IPS DF 19.7 (cell line): Measurements from ENCODE around the gene CHL1.

Experiments
- DNase-seq: peaks from one replicate; pipeline ENCODE4 v3.0.0-alpha.2; 2013; ENCODE audit warnings: low read depth, low spot score

Gene CHL1

GRCh38 chr3:394775-395174 is 198.2 kb downstream of the CHL1 start:
- no peak for DNase-seq

- DNase-seq = no peak
Observed at GRCh38 chr3:396293-396692, 199.7 kb downstream of the CHL1 start.

GRCh38 chr3:399647-400046 is 203.1 kb downstream of the CHL1 start:
- DNase-seq = no peak

DNA sequence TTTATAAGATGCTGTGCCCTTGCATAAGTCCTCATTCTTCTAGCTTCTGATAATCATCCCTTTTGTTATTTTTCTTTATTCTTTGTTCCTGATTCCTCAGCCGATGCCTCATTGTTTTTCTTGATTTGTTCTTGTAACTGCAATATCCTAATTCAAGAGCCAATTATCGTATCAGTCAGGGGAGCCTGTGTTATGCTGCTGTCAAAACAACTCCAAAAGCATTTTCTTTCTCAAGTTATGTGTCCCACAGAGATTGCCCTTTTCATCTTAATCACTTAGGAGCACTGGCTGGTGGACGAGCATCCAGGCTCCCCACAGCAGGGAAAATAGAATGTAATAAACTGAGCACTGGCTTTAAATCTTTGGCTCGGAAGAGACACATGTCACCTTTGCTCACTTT is 207.3 kb downstream of the CHL1 start:
- no peak for DNase-seq

DNA sequence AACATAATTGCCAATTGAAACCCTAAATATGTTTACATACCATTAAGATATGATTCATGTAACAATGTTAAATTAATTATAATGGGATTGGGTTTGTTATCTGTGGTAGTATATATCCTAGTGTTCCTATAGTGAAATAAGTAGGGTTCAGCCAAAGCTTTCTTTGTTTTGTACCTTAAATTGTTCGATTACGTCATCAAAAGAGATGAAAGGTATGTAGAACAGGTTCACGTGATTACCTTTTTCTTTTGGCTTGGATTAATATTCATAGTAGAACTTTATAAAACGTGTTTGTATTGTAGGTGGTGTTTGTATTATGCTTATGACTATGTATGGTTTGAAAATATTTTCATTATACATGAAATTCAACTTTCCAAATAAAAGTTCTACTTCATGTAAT is 212.4 kb downstream of the CHL1 start:
- DNase-seq = no peak

DNA sequence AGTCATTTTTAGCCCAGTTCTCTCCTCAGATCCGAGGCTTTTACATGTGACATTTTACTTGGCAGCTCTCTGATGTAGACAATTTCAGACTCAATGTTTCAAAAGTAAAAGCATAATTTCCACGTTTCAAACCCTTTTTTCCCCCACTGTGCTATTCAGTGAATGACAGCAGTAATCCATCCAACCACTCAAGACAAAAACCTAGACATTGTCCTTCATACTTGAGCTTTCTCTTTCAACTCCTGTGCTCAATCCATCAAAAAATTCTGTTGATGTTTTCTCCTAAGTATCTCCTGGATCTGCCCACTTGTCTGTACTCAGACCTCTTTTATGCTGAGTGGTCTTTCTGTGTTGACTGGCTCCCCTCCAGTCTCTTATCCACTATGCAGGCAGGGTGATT is 214.7 kb downstream of the CHL1 start:
- no peak for DNase-seq

DNA sequence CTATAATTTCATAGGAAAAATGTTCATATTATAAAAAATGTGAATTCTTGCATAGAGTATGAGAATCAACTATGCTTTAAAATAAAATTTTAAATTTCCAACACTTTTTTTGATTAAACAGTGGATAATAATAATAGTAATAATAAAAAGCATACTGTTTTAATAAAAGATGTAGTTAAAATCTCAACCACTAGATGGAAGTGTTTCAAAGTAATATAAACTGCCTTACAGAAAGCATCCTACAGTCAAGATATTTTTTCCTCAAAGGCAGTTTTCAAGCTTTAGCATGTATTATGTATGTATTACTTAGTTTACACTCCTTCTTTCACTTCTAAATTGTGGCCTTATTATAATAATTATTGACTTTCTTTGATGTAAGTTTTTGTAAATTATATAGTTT is 217.5 kb downstream of the CHL1 start:
- no peak for DNase-seq

GRCh38 chr3:418239-418929 is 221.8 kb downstream of the CHL1 start:
- no peak for DNase-seq

GRCh38 chr3:420584-420983 is 224.0 kb downstream of the CHL1 start:
- DNase-seq = no peak

GRCh38 chr3:425079-425478 is 228.5 kb downstream of the CHL1 start:
- no peak for DNase-seq

DNA sequence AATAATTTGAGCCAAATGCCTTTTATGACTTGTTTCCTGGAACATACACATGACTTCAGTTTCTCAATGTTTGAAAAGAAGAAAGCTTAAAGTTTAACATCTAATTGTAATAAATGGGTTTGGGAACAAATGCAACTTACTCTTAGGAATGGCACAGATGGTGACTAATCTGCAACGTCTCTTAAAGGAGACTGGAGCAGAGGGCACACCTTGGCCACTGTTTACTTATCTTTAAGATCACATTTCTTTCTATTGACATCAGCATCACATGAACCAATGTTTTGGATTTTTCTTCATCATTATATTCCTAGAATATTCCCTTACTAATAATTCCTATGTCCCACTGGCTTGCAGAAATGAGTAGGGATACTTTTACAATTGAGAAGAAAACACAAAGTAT is 229.5 kb downstream of the CHL1 start:
- no peak for DNase-seq

- DNase-seq = no peak
Observed at GRCh38 chr3:427128-427527, 230.6 kb downstream of the CHL1 start.

DNA sequence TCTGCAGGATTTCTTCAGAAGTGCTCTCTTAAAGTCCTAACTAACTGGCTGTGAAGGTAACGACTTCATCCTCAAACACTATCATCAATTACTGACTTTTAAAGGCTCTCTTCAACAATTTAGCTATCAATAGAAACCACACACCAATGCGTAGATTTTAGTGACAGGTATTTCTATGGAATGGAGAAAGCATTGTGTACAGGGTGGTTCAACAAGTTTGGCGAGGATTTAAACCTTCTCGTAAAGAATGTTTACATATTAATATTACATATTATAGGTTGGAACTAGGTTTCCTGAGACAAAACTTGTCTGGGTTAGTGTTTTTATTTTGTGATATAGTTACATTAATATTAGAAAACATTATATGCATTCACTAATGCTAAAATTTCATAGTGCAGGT is 233.6 kb downstream of the CHL1 start:
- DNase-seq = no peak

DNA sequence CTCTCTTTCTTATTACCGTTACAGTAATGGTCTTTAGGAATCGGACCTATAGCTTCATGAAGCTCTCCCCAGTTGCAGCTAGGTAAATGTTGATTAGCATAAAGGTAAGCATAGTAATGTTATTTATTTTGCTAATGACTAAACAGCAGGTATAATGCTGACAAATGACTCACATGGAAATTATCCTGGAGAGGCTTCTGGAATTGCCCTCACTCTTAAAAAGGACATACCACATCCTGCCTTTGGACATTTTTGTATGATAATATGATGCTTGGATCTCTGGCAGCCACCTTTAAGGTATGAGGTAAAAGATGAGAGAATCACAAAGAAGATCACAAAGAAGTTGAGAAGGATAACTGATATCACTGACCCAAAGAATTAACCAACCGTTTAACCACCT is 238.6 kb downstream of the CHL1 start:
- DNase-seq = no peak

- no peak for DNase-seq
Observed at GRCh38 chr3:436053-436452, 239.5 kb downstream of the CHL1 start.

GRCh38 chr3:440826-441225 is 244.3 kb downstream of the CHL1 start:
- DNase-seq = no peak

- no peak for DNase-seq
Observed at GRCh38 chr3:445960-446359, 249.4 kb downstream of the CHL1 start.

DNA sequence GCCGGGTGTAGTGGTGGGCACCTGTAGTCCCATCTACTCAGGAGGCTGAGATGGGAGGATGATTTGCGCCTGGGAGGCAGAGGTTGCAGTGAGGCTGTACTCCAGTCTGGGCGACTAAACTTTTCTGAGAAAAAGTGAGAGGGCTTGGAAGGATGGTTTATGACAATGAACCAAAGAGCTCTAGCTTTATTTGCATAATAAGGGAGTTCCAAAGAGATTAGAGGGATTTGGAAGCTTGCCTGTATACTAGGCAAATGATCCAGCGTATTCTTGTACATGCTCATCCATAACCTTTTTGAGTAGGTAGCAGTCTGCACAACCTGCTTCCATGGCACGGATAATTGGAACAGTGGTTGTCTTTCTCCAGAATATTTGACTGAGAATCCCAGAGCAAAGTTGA is 251.1 kb downstream of the CHL1 start:
- no peak for DNase-seq

DNA sequence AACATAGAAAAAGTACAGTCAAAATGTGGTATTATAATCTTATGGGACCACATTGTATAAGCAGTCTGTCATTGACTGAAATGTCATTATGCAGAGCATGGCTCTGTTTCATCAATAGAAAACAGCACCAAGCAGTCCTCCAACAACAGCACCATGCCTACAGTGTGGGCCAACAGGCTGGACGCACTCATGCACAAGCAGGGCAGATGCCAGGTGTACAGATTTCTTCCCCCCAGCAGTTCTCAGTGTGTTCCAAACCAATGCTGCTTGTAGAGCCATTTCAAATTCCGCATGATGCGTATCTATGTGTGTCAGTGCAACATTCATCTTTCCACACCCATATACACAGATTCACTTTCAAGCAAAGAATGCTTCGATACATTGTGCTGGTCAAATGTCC is 253.1 kb downstream of the CHL1 start:
- no peak for DNase-seq

DNA sequence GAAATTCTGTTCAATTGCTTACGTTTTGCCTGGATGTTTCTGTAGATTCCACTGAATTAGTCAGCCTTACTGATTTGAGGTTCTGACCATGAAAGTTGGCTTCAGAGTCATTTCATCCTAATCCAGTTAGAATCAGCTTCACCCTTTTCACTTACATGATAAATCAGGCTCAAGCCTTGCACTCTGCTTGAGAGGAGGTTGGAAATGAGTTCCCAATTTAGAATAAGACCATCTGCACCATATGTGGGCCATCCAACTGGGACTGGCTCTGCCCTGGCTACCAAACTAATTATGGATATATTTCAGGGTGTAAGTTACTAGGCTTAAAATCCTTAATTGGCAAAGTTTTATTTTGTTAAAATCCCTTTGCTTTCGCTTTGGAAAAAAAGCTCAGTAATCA is 255.7 kb downstream of the CHL1 start:
- DNase-seq = no peak

- DNase-seq = no peak
Observed at GRCh38 chr3:453106-453505, 256.5 kb downstream of the CHL1 start.

DNA sequence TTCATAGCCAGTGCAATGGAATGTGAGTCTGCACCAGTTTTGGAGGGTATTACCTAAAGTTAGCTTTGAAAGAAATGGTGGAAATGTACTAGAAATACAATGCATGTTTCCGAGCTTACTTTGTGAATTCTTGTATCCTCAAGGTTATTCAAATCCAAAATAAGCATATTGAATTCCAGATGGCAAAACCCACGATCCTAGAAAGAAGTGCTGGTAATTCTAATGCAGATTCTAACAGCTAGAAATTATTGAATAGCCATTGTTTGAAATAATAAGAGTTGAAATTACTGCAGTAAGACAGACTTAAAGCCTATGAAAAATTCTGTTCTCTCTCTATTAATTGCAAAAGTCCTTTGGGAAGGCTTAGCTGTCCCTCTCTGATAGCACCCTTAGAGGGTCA is 258.4 kb downstream of the CHL1 start:
- DNase-seq = no peak

DNA sequence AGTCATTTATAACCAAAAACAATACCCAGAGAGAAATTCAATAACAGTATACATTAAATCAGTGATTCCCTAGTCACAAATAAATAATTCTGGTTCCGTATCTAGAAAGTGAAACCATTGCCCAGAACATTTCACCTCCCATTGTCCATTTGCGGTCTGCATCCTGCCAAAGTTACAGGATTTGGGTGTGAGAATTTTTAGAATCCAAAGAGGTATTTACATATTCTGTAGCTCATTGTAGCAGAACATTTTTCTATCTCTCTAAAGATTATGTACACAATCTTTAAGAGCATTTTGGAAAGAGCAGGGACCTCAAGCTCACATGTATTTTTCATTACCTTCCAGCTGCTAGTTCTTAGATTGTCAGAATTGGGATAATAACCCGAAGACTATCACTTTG is 261.6 kb downstream of the CHL1 start:
- no peak for DNase-seq

DNA sequence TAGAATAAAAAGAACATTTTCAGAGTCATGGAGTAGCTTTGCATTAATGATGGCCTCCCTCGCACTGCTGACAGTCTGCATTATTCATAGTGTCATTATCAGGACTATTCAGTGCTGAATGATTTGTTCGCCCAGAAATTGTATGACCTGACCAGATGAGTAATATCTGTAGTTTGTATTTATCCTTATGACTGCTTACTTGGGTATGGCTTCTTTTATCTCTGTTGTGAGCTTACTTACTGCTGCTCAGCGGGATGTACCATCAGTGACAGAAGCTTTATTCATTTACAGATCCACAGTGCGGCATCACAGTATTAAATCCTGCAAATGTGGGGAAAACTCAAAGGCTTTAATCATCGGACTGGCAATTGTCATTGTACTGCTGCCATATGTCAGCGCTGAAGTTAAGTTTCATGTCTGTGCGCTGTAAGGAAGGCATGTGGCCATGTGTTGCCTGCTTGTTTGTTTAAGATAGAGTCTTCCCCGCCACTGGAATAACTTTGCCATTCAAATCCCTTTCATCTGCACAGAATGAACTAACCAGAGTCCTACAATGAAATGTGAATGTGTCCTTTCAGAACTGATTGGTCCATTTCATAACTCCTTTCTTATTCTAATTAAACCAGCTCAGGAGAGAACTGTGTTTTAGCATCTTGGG is 262.2 kb downstream of the CHL1 start:
- DNase-seq = no peak
